Vagina (tissue), 2 donors: ENCODE measurements around the gene IQGAP3.

ENCODE experiments used
- CTCF ChIP-seq, 3 experiments: fragments of 450-650 bp in 2 of 3; fragments of 200-600 bp in 1 of 3; sonication (generic) in 1 of 3; IDR thresholded peaks; one replicate each; pipeline ENCODE4 v1.5.1; 2017 to 2019; ENCODE audit warnings: antibody characterized with exemption in 3 of 3, mild to moderate bottlenecking in 2 of 3, moderate library complexity in 2 of 3
- POLR2A ChIP-seq, 2 donors: fragments of 450-650 bp; IDR thresholded peaks; one replicate each; pipeline ENCODE4 v1.6.1; 2017; ENCODE audit warnings: antibody characterized with exemption in 2 of 2, mild to moderate bottlenecking in 2 of 2, moderate library complexity in 2 of 2

- TF ChIP-seq CTCF (IDR thresholded peaks at IDR 0.05) (no peak), POLR2A (IDR thresholded peaks at IDR 0.05) (no peak)
These were observed 66.6 kb downstream of the IQGAP3 start for GRCh38 chr1:156505679-156506298.
